ENCODE data around the gene C1orf210. TPM values are rescaled to one million over a fixed set of nuclear protein-coding genes. Genes with fewer than 3 reads are reported as not detected.

C1orf210 gene
- total RNA-seq, 1 experiment from 2014 or later, result 7.8 TPM

- no peak for DNase-seq
- no peaks in the 10 kb centered on the region for H3K36me3 ChIP-seq (ENCODE audit: control insufficient read depth, insufficient read depth, low read length)
- intact Hi-C loops (cut with micrococcal nuclease; ENCODE audit: unreplicated experiment), result no loop called here
- CTCF ChIA-PET, result no interaction called here
- no peak overlapping the region for H3K4me3 ChIP-seq (ENCODE audit: low read depth, low read length)
- H3K4me1 ChIP-seq, result no peaks in the 10 kb centered on the region
- no peaks in the 10 kb centered on the region for H3K27me3 ChIP-seq (replicated peaks; ENCODE audit: control insufficient read depth, insufficient read depth, low read length)
- H3K4me3 Mint-ChIP-seq (ENCODE audit: unreplicated experiment), result no peak overlapping the region
- no peaks in the 10 kb centered on the region for H3K9me3 Mint-ChIP-seq (ENCODE audit: unreplicated experiment)
- BruUV-seq (replicated peaks), result no TSS peak
- peaks cover 4% of the 10 kb centered on the region; the same call in 1 of the 2 replicates for H3K9me3 ChIP-seq
- TF ChIP-seq CTCF (IDR thresholded peaks at IDR 0.05; ENCODE audit: insufficient read depth in 1 of 2, low read depth in 1 of 2, low read length in 1 of 2, severe bottlenecking in 1 of 2, unreplicated experiment in 1 of 2), result no peak
- no peak overlapping the region for H3K27ac Mint-ChIP-seq (ENCODE audit: unreplicated experiment)
- H3K36me3 Mint-ChIP-seq (ENCODE audit: insufficient read depth, unreplicated experiment), result no peaks in the 10 kb centered on the region
- H3K27me3 Mint-ChIP-seq (ENCODE audit: insufficient read depth, unreplicated experiment), result no peaks in the 10 kb centered on the region
- H3K4me1 Mint-ChIP-seq (ENCODE audit: low read depth, unreplicated experiment), result no peaks in the 10 kb centered on the region
- POLR2A ChIA-PET, result no interaction called here
Observed at GRCh38 chr1:43319766-43320165, 34.4 kb upstream of the C1orf210 start.

GRCh38 chr1:43319288-43319687 lies 33.9 kb upstream of the C1orf210 start:
- no peak for TF ChIP-seq CTCF (IDR thresholded peaks at IDR 0.05; ENCODE audit: insufficient read depth in 1 of 2, low read depth in 1 of 2, low read length in 1 of 2, severe bottlenecking in 1 of 2, unreplicated experiment in 1 of 2)
- H3K27me3 Mint-ChIP-seq (ENCODE audit: insufficient read depth, unreplicated experiment), result no peaks in the 10 kb centered on the region
- H3K4me3 Mint-ChIP-seq (ENCODE audit: unreplicated experiment), result no peak overlapping the region
- H3K36me3 Mint-ChIP-seq (ENCODE audit: insufficient read depth, unreplicated experiment), result no peaks in the 10 kb centered on the region
- no peak overlapping the region for H3K27ac Mint-ChIP-seq (ENCODE audit: unreplicated experiment)
- Histone ChIP-seq H3K27me3 (replicated peaks; ENCODE audit: control insufficient read depth, insufficient read depth, low read length) (no peaks in the 10 kb centered on the region), H3K36me3 (ENCODE audit: control insufficient read depth, insufficient read depth, low read length) (no peaks in the 10 kb centered on the region), H3K9me3 (no peaks in the 10 kb centered on the region), H3K4me3 (ENCODE audit: low read depth, low read length) (no peak overlapping the region), H3K4me1 (no peaks in the 10 kb centered on the region)
- intact Hi-C loops (cut with micrococcal nuclease; ENCODE audit: unreplicated experiment), result no loop called here
- no peaks in the 10 kb centered on the region for H3K9me3 Mint-ChIP-seq (ENCODE audit: unreplicated experiment)
- DNase-seq, result no peak
- ChIA-PET CTCF (no interaction called here), POLR2A (no interaction called here)
- H3K4me1 Mint-ChIP-seq (ENCODE audit: low read depth, unreplicated experiment), result no peaks in the 10 kb centered on the region
- no TSS peak for BruUV-seq (replicated peaks)

- Histone ChIP-seq H3K4me1 (no peaks in the 10 kb centered on the region), H3K36me3 (ENCODE audit: control insufficient read depth, insufficient read depth, low read length) (no peaks in the 10 kb centered on the region), H3K4me3 (ENCODE audit: low read depth, low read length) (no peak overlapping the region), H3K27me3 (replicated peaks; ENCODE audit: control insufficient read depth, insufficient read depth, low read length) (no peaks in the 10 kb centered on the region), H3K9me3 (no peaks in the 10 kb centered on the region)
- POLR2A ChIA-PET, result no interaction called here
- BruUV-seq (replicated peaks), result no TSS peak
- H3K27ac Mint-ChIP-seq (ENCODE audit: unreplicated experiment), result no peak overlapping the region
- intact Hi-C loops (cut with micrococcal nuclease; ENCODE audit: unreplicated experiment), result no loop called here
- H3K4me3 Mint-ChIP-seq (ENCODE audit: unreplicated experiment), result no peak overlapping the region
- H3K27me3 Mint-ChIP-seq (ENCODE audit: insufficient read depth, unreplicated experiment), result no peaks in the 10 kb centered on the region
- CTCF ChIA-PET, result no interaction called here
- no peak for DNase-seq
- no peaks in the 10 kb centered on the region for H3K9me3 Mint-ChIP-seq (ENCODE audit: unreplicated experiment)
- H3K4me1 Mint-ChIP-seq (ENCODE audit: low read depth, unreplicated experiment), result no peaks in the 10 kb centered on the region
- H3K36me3 Mint-ChIP-seq (ENCODE audit: insufficient read depth, unreplicated experiment), result no peaks in the 10 kb centered on the region
- no peak for TF ChIP-seq CTCF (IDR thresholded peaks at IDR 0.05; ENCODE audit: insufficient read depth in 1 of 2, low read depth in 1 of 2, low read length in 1 of 2, severe bottlenecking in 1 of 2, unreplicated experiment in 1 of 2)
Observed at GRCh38 chr1:43318831-43319230, 33.5 kb upstream of the C1orf210 start.
